HTR-8/SVneo (cell line): ENCODE results near the gene HVCN1.

Source experiments
- DNase-seq: peaks from one replicate; pipeline ENCODE4 v3.0.0; 2011; ENCODE audit warnings: low spot score, mixed read lengths; ENCODE audit not compliant: insufficient read length
- FAIRE-seq: peaks from 2 replicates; lab custom pipeline; 2011; peaks lifted over from hg19 to GRCh38; lab: Jason Lieb, UNC

HVCN1 gene

GRCh38 chr12:110702081-110702480 is 13.2 kb upstream of the HVCN1 start:
- no peak for FAIRE-seq
- DNase-seq: no peak

- no peak for FAIRE-seq
- DNase-seq: no peak
Observed at GRCh38 chr12:110699591-110700445, 10.9 kb upstream of the HVCN1 start.

GRCh38 chr12:110698171-110698902 is 9.4 kb upstream of the HVCN1 start:
- FAIRE-seq (peak; percentile 74), DNase-seq (peak; percentile 77)

- FAIRE-seq (no peak), DNase-seq (no peak)
Observed at GRCh38 chr12:110697236-110697635, 8.3 kb upstream of the HVCN1 start.

GRCh38 chr12:110696283-110696682 is 7.4 kb upstream of the HVCN1 start:
- no peak for DNase-seq
- FAIRE-seq: no peak

GRCh38 chr12:110694330-110694901 is 5.5 kb upstream of the HVCN1 start:
- FAIRE-seq (no peak), DNase-seq (no peak)

- FAIRE-seq (no peak), DNase-seq (no peak)
Observed at GRCh38 chr12:110693731-110694130, 4.8 kb upstream of the HVCN1 start.

GRCh38 chr12:110690127-110690430 is 1.2 kb upstream of the HVCN1 start:
- DNase-seq (no peak), FAIRE-seq (no peak)

GRCh38 chr12:110689281-110690126 is 589 bp upstream of the HVCN1 start:
- DNase-seq (no peak), FAIRE-seq (no peak)

GRCh38 chr12:110687396-110688169 is 1.3 kb downstream of the HVCN1 start:
- FAIRE-seq: no peak
- DNase-seq: no peak

- FAIRE-seq: no peak
Observed at GRCh38 chr12:110686294-110686903, 2.5 kb downstream of the HVCN1 start.

GRCh38 chr12:110684312-110684836 is 4.5 kb downstream of the HVCN1 start:
- DNase-seq (no peak), FAIRE-seq (no peak)

More at GRCh38 chr12:110686294-110686903, 2.5 kb downstream of the HVCN1 start:
- DNase-seq: no peak

GRCh38 chr12:110683888-110684287 is 5.0 kb downstream of the HVCN1 start:
- FAIRE-seq: no peak
- no peak for DNase-seq

- FAIRE-seq (no peak), DNase-seq (no peak)
Observed at GRCh38 chr12:110680032-110680431, 8.9 kb downstream of the HVCN1 start.

- FAIRE-seq: no peak
- no peak for DNase-seq
Observed at GRCh38 chr12:110679201-110679600, 9.7 kb downstream of the HVCN1 start.

- FAIRE-seq (no peak), DNase-seq (no peak)
Observed at GRCh38 chr12:110677982-110678381, 10.9 kb downstream of the HVCN1 start.

- no peak for DNase-seq
- FAIRE-seq: no peak
Observed at GRCh38 chr12:110677206-110677911, 11.6 kb downstream of the HVCN1 start.

- DNase-seq (no peak), FAIRE-seq (no peak)
Observed at GRCh38 chr12:110676171-110676570, 12.7 kb downstream of the HVCN1 start.
